Left ventricle myocardium inferior (tissue), 1 donor: ENCODE measurements around the gene INO80D. TPM values are rescaled to one million over a fixed set of nuclear protein-coding genes. Genes with fewer than 3 reads are reported as not detected.
"Not testable (repeated sequence)": the region's sequence is repeated elsewhere in the genome, so short reads cannot be mapped to it uniquely, and the experiment has no call there.

ENCODE experiments used
- DNase-seq: peaks from one replicate; pipeline ENCODE4 v3.0.0-alpha.2; 2020
- H3K27ac ChIP-seq: fragments of 200-600 bp; replicated peaks from 2 replicates; pipeline ENCODE4 v1.8.0; 2021
- H3K27me3 ChIP-seq: fragments of 200-600 bp; 2 replicates; pipeline ENCODE4 v1.8.0; 2021; ENCODE audit warnings: low read depth
- H3K36me3 ChIP-seq: fragments of 200-600 bp; 2 replicates; pipeline ENCODE4 v1.8.0; 2021
- H3K4me1 ChIP-seq: fragments of 200-600 bp; 2 replicates; pipeline ENCODE4 v1.8.0; 2021
- H3K4me3 ChIP-seq: fragments of 200-600 bp; 2 replicates; pipeline ENCODE4 v1.8.0; 2021; ENCODE audit warnings: mild to moderate bottlenecking, moderate library complexity
- H3K9me3 ChIP-seq: fragments of 200-600 bp; replicated peaks from 2 replicates; pipeline ENCODE4 v1.8.0; 2021
- CTCF ChIP-seq: fragments of 200-600 bp; IDR thresholded peaks from 2 replicates; pipeline ENCODE4 v1.8.0; 2021; ENCODE audit warnings: antibody characterized with exemption, mild to moderate bottlenecking, borderline replicate concordance
- intact Hi-C: fragments of 100-400 bp; cut with micrococcal nuclease; formaldehyde crosslinking; loops from one replicate; pipeline ENCODE4 v1.11.0; 2022
- total RNA-seq: library from RNA; stranded (reverse); fragmentation: NEBNext Ultra II Directional; extraction: Animal tissue kit (Norgen Biotek cat#: 25700); gene quantifications from one replicate; pipeline ENCODE4 v1.2.1, GENCODE V29; 2021
- donor health status: DM: no; HTN: yes; CAD: no; lungs with severe emphysema.

Gene INO80D
- total RNA-seq, 1 donor from 2014 or later = 12.8 TPM

DNA sequence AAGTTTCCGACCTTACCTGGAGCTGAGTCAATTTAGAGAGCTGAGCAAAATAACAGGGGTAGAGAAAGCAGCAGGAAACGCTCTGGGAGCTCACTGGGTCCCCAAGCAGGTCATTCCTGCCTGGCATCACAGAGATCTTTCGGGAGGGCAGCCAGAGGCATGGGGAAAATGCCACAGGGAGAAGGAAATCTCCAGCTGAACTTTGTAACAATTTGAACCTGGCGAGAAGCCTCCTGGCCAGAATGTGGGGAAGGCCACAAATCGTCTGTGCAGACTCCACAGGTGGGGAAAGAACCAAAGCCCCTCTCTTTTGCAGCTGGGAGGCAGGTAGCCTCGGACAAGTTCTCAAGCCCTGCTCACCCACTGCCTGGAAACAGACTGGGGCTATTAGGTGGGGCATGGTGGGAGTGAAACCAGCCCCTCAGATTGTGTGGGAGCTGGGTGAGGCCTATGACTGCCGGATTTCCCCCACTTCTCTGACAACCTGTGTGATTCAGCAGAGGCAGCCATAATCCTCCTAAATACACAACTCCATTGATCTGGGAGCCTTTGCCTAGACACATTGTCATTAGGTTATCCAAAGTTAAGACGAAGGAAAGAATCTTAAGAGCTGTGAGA is 53.9 kb downstream of the INO80D start:
- Histone ChIP-seq H3K4me3 (no peak overlapping the region), H3K9me3 (peaks cover 10% of the 10 kb centered on the region), H3K36me3 (peaks cover 32% of the 10 kb centered on the region), H3K27ac (no peak overlapping the region), H3K27me3 (no peaks in the 10 kb centered on the region), H3K4me1 (peaks cover 16% of the 10 kb centered on the region)
- DNase-seq = no peak
- intact Hi-C loops = no loop called here
- no peak for TF ChIP-seq CTCF

GRCh38 chr2:206031162-206031784 is 54.7 kb downstream of the INO80D start:
- Histone ChIP-seq H3K4me3 (no peak overlapping the region), H3K36me3 (peaks cover 25% of the 10 kb centered on the region), H3K27me3 (no peaks in the 10 kb centered on the region), H3K9me3 (peaks cover 10% of the 10 kb centered on the region), H3K27ac (no peak overlapping the region), H3K4me1 (peaks cover 16% of the 10 kb centered on the region)
- no peak for DNase-seq
- intact Hi-C loops = no loop called here
- TF ChIP-seq CTCF = no peak

- intact Hi-C loops = no loop called here
- peaks cover 35% of the 10 kb centered on the region for H3K36me3 ChIP-seq
These were observed 57.9 kb downstream of the INO80D start for GRCh38 chr2:206028101-206028500.

GRCh38 chr2:206023183-206023582 is 62.8 kb downstream of the INO80D start:
- Histone ChIP-seq H3K4me1 (no peaks in the 10 kb centered on the region), H3K9me3 (no peaks in the 10 kb centered on the region), H3K27me3 (no peaks in the 10 kb centered on the region), H3K36me3 (peaks cover 40% of the 10 kb centered on the region), H3K27ac (no peak overlapping the region), H3K4me3 (no peak overlapping the region)
- intact Hi-C loops = no loop called here
- DNase-seq = no peak
- peak; percentile 30 for TF ChIP-seq CTCF

More at GRCh38 chr2:206028101-206028500, 57.9 kb downstream of the INO80D start:
- no peak overlapping the region for H3K4me3 ChIP-seq
- DNase-seq = no peak
- no peak for TF ChIP-seq CTCF
- H3K27me3 ChIP-seq = no peaks in the 10 kb centered on the region
- H3K4me1 ChIP-seq = peaks cover 8% of the 10 kb centered on the region
- peaks cover 8% of the 10 kb centered on the region for H3K9me3 ChIP-seq
- no peak overlapping the region for H3K27ac ChIP-seq

DNA sequence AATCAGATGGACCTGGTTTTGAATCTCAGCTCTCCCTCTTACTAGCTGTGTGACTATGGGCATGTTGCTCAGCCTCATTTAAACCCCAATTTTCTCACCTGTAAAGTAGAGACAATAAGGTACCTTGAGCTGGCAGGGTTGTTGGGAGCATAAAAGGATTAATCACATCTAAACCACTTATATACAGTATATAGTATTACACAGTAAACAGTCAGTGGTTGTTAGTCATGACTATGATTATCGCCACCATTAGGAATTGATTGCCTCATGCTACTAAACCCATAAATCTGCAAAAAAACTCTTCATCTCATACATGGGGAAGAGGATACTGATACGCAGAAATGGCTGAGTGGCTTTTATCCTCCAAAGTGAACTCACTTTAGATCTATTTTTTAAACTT is 65.8 kb downstream of the INO80D start:
- no peaks in the 10 kb centered on the region for H3K27me3 ChIP-seq
- no peak overlapping the region for H3K27ac ChIP-seq
- intact Hi-C loops = no loop called here
- H3K4me3 ChIP-seq = no peak overlapping the region
- no peak for TF ChIP-seq CTCF
- H3K4me1 ChIP-seq = no peaks in the 10 kb centered on the region
- no peaks in the 10 kb centered on the region for H3K9me3 ChIP-seq
- H3K36me3 ChIP-seq = peaks cover 55% of the 10 kb centered on the region
- DNase-seq = no peak

DNA sequence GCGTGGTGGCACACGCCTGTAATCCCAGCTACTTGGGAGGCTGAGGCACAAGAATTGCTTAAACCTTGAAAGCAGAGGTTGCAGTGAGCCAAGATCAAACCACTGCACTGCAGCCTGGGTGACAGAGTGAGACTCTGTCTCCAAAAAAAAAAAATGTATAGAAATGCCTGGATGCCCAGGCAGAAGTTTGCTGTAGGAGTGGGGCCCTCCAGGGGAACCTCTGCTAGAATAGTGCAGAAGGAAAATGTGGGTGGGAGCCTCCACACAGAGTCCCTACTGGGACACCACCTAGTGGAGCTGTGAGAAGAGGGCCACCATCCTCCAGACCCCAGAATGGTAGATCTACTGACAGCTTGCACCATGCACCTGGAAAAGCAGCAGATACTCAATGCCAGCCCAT is 70.2 kb downstream of the INO80D start:
- H3K4me1 ChIP-seq, H3K9me3 ChIP-seq, intact Hi-C loops, H3K4me3 ChIP-seq, H3K27me3 ChIP-seq, H3K27ac ChIP-seq, DNase-seq: not testable (repeated sequence)
- H3K36me3 ChIP-seq = peaks cover 61% of the 10 kb centered on the region
